ENCODE data around the gene DISC1. TPM values are rescaled to one million over a fixed set of nuclear protein-coding genes. Genes with fewer than 3 reads are reported as not detected.

Gene DISC1
- total RNA-seq, 4 donors from 2014 or later = 3.3 to 11.4 (median 4.2) TPM

DNA sequence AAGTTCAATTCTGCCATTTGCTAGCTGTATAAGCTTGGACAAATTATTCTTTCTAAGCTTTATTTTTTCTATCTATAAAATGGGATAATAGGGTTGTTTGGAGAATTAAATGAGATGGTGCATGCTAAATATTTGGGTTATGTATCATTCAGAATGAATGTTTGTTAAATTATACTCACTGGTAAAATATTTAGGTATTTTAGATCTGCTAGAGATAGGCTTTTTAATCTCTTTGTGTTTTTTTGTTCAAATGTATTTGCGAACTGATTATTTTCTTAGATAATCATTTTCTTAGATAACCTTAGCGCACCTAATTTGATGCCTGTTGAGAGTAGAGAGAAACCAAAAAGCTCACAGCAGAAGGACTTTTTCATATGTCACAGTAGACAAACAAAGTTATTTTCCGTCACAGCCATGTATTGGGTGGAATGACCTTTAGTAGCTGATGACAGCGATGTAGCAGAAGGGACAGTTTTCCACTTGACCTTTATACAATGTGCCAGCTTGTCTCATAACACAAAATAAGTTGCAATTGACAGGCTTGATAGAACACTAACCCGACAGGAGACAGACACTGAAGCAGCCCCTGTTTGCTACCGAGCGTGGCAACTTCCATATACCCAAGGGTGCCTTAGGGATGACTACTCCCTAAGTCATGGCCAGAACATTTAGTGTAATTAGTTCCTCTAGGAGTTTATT is 93.0 kb downstream of the DISC1 start:
- intact Hi-C loops (cut with DNase I) = no loop called here
- Histone ChIP-seq H3K4me1 (peaks cover 0 to 12% (median 0%) of the 10 kb centered on the region in 3 donors), H3K27me3 (no peaks in the 10 kb centered on the region), H3K36me3 (no peaks in the 10 kb centered on the region), H3K9me3 (no peaks in the 10 kb centered on the region), H3K4me3 (no peak overlapping the region), H3K27ac (no peak overlapping the region)
- WGBS, 2 donors = 91 to 92% methylated on average over 7 of the region's 7 CpGs
- TF ChIP-seq CTCF (IDR thresholded peaks at IDR 0.05) = no peak
- TF ChIP-seq POLR2A (IDR thresholded peaks at IDR 0.05) = no peak
- DNase-seq = no peak

GRCh38 chr1:231720652-231721325 is 94.2 kb downstream of the DISC1 start:
- no peaks in the 10 kb centered on the region for H3K27me3 ChIP-seq
- intact Hi-C loops (cut with DNase I) = no loop called here
- no peak overlapping the region for H3K4me3 ChIP-seq
- H3K9me3 ChIP-seq = no peaks in the 10 kb centered on the region
- H3K4me1 ChIP-seq = peaks cover 0 to 19% (median 0%) of the 10 kb centered on the region in 3 donors
- no peak overlapping the region for H3K27ac ChIP-seq
- DNase-seq = no peak
- no peaks in the 10 kb centered on the region for H3K36me3 ChIP-seq
- WGBS, 2 donors = 32 to 36% methylated on average over 5 of the region's 5 CpGs
- TF ChIP-seq POLR2A (IDR thresholded peaks at IDR 0.05) (no peak), CTCF (IDR thresholded peaks at IDR 0.05) (no peak)

DNA sequence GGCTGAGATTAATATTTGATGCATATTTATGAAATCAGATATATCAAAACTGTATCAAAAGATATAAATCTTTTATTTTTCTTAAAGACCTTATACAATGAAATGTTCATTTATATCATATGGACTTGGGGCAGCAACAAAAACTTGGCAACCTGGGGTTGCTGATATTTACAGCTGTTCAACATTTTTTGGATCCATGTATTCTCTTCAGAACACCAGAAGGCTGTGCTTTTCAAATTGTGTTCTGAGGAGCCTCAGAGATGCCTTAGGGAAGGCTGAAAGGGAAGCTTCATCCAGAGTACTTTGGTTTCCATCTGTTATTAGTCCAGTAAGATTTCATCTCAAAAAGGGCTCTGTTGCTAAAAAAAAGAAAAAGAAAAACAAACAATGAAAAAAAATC is 94.8 kb downstream of the DISC1 start:
- no peaks in the 10 kb centered on the region for H3K36me3 ChIP-seq
- no peaks in the 10 kb centered on the region for H3K27me3 ChIP-seq
- no peak overlapping the region for H3K4me3 ChIP-seq
- intact Hi-C loops (cut with DNase I) = no loop called here
- no peak for DNase-seq
- H3K27ac ChIP-seq = no peak overlapping the region
- no peaks in the 10 kb centered on the region for H3K9me3 ChIP-seq
- peaks cover 0 to 19% (median 0%) of the 10 kb centered on the region in 3 donors for H3K4me1 ChIP-seq
- TF ChIP-seq POLR2A (IDR thresholded peaks at IDR 0.05) (no peak), CTCF (IDR thresholded peaks at IDR 0.05) (no peak)

GRCh38 chr1:231722356-231722755 is 95.8 kb downstream of the DISC1 start:
- Histone ChIP-seq H3K36me3 (no peaks in the 10 kb centered on the region), H3K4me3 (no peak overlapping the region), H3K27ac (no peak overlapping the region), H3K27me3 (no peaks in the 10 kb centered on the region), H3K9me3 (no peaks in the 10 kb centered on the region), H3K4me1 (peaks cover 0 to 19% (median 0%) of the 10 kb centered on the region in 3 donors)
- no peak for DNase-seq
- intact Hi-C loops (cut with DNase I) = no loop called here
- no peak for TF ChIP-seq CTCF (IDR thresholded peaks at IDR 0.05)
- TF ChIP-seq POLR2A (IDR thresholded peaks at IDR 0.05) = no peak
- WGBS, 2 donors = 83 to 87% methylated on average over 6 of the region's 6 CpGs

DNA sequence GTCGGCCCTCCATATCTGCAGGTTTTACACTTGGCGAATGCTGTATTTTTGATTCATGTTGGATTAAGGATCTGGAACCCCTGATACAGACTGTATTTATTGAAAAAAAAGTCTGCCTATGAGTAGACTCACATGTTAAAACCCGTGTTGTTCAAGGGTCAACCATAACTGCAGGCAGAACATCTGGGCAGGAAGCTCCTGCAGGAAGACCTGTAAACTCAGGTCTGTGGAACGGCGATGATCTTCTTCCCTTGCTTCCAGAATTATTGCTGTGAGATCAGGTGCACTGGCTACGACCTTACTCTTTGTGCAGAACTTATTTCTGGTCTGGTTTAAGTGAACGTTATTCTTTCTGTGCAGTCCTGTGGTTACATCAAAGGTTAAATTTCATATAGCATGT is 96.6 kb downstream of the DISC1 start:
- Histone ChIP-seq H3K4me3 (no peak overlapping the region), H3K9me3 (no peaks in the 10 kb centered on the region), H3K27me3 (no peaks in the 10 kb centered on the region), H3K4me1 (peaks cover 0 to 19% (median 0%) of the 10 kb centered on the region in 3 donors), H3K27ac (no peak overlapping the region), H3K36me3 (no peaks in the 10 kb centered on the region)
- no peak for TF ChIP-seq CTCF (IDR thresholded peaks at IDR 0.05)
- TF ChIP-seq POLR2A (IDR thresholded peaks at IDR 0.05) = no peak
- intact Hi-C loops (cut with DNase I) = no loop called here
- no peak for DNase-seq
- 75 to 82% methylated on average over 7 of the region's 7 CpGs for WGBS, 2 donors
